CD4-positive, alpha-beta T cell treated with Interleukin-4 for 4 hours (primary cell): ENCODE results near the gene ATP8B1.
"Not testable (repeated sequence)": the region's sequence is repeated elsewhere in the genome, so short reads cannot be mapped to it uniquely, and the experiment has no call there.

Experiments
- DNase-seq: peaks from one replicate; pipeline ENCODE4 v3.0.0-alpha.2; 2020

The ATP8B1 gene

GRCh38 chr18:57759650-57760049 is 43.5 kb downstream of the ATP8B1 start:
- no peak for DNase-seq

GRCh38 chr18:57755473-57756067 is 47.5 kb downstream of the ATP8B1 start:
- DNase-seq = no peak

- DNase-seq = no peak
Measured at GRCh38 chr18:57754577-57755338, 48.4 kb downstream of the ATP8B1 start.

GRCh38 chr18:57753063-57753462 is 50.1 kb downstream of the ATP8B1 start:
- DNase-seq = no peak

GRCh38 chr18:57749604-57749970 is 53.5 kb downstream of the ATP8B1 start:
- no peak for DNase-seq

- DNase-seq = no peak
Measured at GRCh38 chr18:57748770-57749603, 54.1 kb downstream of the ATP8B1 start.

GRCh38 chr18:57747809-57748680 is 55.1 kb downstream of the ATP8B1 start:
- no peak for DNase-seq

GRCh38 chr18:57744211-57744694 is 58.9 kb downstream of the ATP8B1 start:
- DNase-seq = no peak

- DNase-seq = no peak
Measured at GRCh38 chr18:57743008-57743407, 60.1 kb downstream of the ATP8B1 start.

- DNase-seq = no peak
Measured at GRCh38 chr18:57741273-57741672, 61.8 kb downstream of the ATP8B1 start.

GRCh38 chr18:57738078-57738477 is 65.0 kb downstream of the ATP8B1 start:
- DNase-seq = no peak

- DNase-seq = no peak
Measured at GRCh38 chr18:57737400-57738060, 65.6 kb downstream of the ATP8B1 start.

GRCh38 chr18:57735042-57735441 is 68.1 kb downstream of the ATP8B1 start:
- not testable (repeated sequence) for DNase-seq

- DNase-seq = no peak
Measured at GRCh38 chr18:57733861-57734260, 69.3 kb downstream of the ATP8B1 start.

GRCh38 chr18:57730146-57730545 is 73.0 kb downstream of the ATP8B1 start:
- DNase-seq = no peak

- DNase-seq = no peak
Measured at GRCh38 chr18:57728941-57729511, 74.1 kb downstream of the ATP8B1 start.

- no peak for DNase-seq
Measured at GRCh38 chr18:57727952-57728807, 74.9 kb downstream of the ATP8B1 start.

GRCh38 chr18:57719211-57719935 is 83.7 kb downstream of the ATP8B1 start:
- DNase-seq = not testable (repeated sequence)

- no peak for DNase-seq
Measured at GRCh38 chr18:57716549-57716948, 86.6 kb downstream of the ATP8B1 start.

GRCh38 chr18:57715671-57716070 is 87.4 kb downstream of the ATP8B1 start:
- DNase-seq = no peak
